Stomach (tissue), 9 donors: Measurements from ENCODE around the gene SLC7A14. TPM values are rescaled to one million over a fixed set of nuclear protein-coding genes. Genes with fewer than 3 reads are reported as not detected.
A peak's percentile ranks its signal among the peaks of the same experiment; 100 is the strongest.

ENCODE experiments used
- DNase-seq, 2 donors: peaks; one replicate each; pipeline versions ENCODE4 v3.0.0 to v3.0.0-alpha.2; 2013 to 2019
- H3K27ac ChIP-seq, 5 donors: fragments of 200-600 bp in 4 of 5; sonication (generic) in 4 of 5; one replicate each; pipeline ENCODE4 v1.5.1; 2013 to 2019; ENCODE audit warnings: mild to moderate bottlenecking in 1 of 5, moderate library complexity in 1 of 5
- H3K27me3 ChIP-seq, 3 donors: fragments of 200-600 bp; sonication (generic); one replicate each; pipeline ENCODE4 v1.5.1; 2017 to 2019; ENCODE audit warnings: mixed run types in 1 of 3
- H3K36me3 ChIP-seq, 4 donors: fragments of 200-600 bp; sonication (generic); 1 replicate in 3 of 4; 2 replicates in 1 of 4; pipeline ENCODE4 v1.5.1; 2016 to 2019
- H3K4me1 ChIP-seq, 4 donors: fragments of 200-600 bp; sonication (generic); one replicate each; pipeline ENCODE4 v1.5.1; 2016 to 2019
- H3K4me3 ChIP-seq, 4 donors: fragments of 200-600 bp; sonication (generic) in 3 of 4; one replicate each; pipeline ENCODE4 v1.5.1; 2016 to 2019; ENCODE audit warnings: mild to moderate bottlenecking in 1 of 4
- H3K9me3 ChIP-seq, 4 donors: fragments of 200-600 bp; sonication (generic); one replicate each; pipeline ENCODE4 v1.5.1; 2016 to 2019
- CTCF ChIP-seq, 7 experiments: fragments of 450-650 bp in 4 of 7; fragments of 200-600 bp in 3 of 7; sonication (generic) in 3 of 7; IDR thresholded peaks; one replicate each; pipeline ENCODE4 v1.5.1; 2016 to 2019; ENCODE audit warnings: antibody characterized with exemption in 7 of 7, control low read depth in 2 of 7, mild to moderate bottlenecking in 1 of 7
- EP300 ChIP-seq: sonication (generic); formaldehyde crosslinking; IDR thresholded peaks from one replicate; pipeline ENCODE4 v1.6.1; 2017; ENCODE audit warnings: antibody characterized with exemption
- POLR2A ChIP-seq, 4 donors: fragments of 450-650 bp; IDR thresholded peaks; one replicate each; pipeline ENCODE4 v1.6.1; 2016; ENCODE audit warnings: antibody characterized with exemption in 4 of 4, control low read depth in 2 of 4, mild to moderate bottlenecking in 1 of 4, moderate library complexity in 1 of 4
- POLR2AphosphoS5 ChIP-seq, 3 donors: sonication (generic); formaldehyde crosslinking; IDR thresholded peaks; one replicate each; pipeline ENCODE4 v1.6.1; 2016; ENCODE audit warnings: antibody characterized with exemption in 3 of 3
- WGBS, 5 donors: extraction: QIAGEN DNeasy Blood & Tissue Kit in 3 of 5; methylation state at CpG; one replicate each; pipeline versions ENCODE4 v1.1.5 to v1.1.7; 2013 to 2018; 5-methylcytosine and 5-hydroxymethylcytosine counted together
- intact Hi-C: fragments of 100-400 bp; cut with DNase I; formaldehyde crosslinking; loops from one replicate; pipeline ENCODE4 v1.15.1; 2023; ENCODE audit warnings: low total_unique reads
- polyA plus RNA-seq, 3 donors: library from polyadenylated mRNA; stranded (reverse); fragments of 200-250 nt; gene quantifications; one replicate each; pipeline ENCODE4 v1.2.3, GENCODE V29; 2013
- total RNA-seq, 5 donors: library from RNA; depleted of rRNA; stranded (reverse); fragments of >200 nt; gene quantifications; one replicate each; pipeline versions ENCODE4 v1.1.0 to v1.2.3, GENCODE V29; 2014 to 2016
- donor health status: healthy with polysubstance abuse.
- donor health status: Bipolar disorder and iron deficiency.
- donor health status: healthy.

Gene SLC7A14
- total and polyA plus RNA-seq, 8 donors: 0.10 to 2.4 (median 0.43) TPM; not detected in 5

- peaks cover 0 to 10% (median 0%) of the 10 kb centered on the region in 4 donors for H3K4me1 ChIP-seq
- 79 to 85% (median 81%) methylated on average over 4 of the region's 4 CpGs for WGBS, 5 donors
- DNase-seq: no peak
Measured at GRCh38 chr3:170511371-170511770, 74.5 kb downstream of the SLC7A14 start.

GRCh38 chr3:170508839-170509238 is 77.0 kb downstream of the SLC7A14 start:
- Histone ChIP-seq H3K27me3 (no peaks in the 10 kb centered on the region), H3K4me1 (peaks cover 0 to 10% (median 0%) of the 10 kb centered on the region in 4 donors), H3K4me3 (no peak overlapping the region), H3K27ac (no peak overlapping the region), H3K36me3 (no peaks in the 10 kb centered on the region), H3K9me3 (no peaks in the 10 kb centered on the region)
- intact Hi-C loops: no loop called here
- WGBS, 5 donors: 69 to 100% (median 93%) methylated on average over 1 to 4 of the region's 4 CpGs
- DNase-seq: no peak
- TF ChIP-seq POLR2A (IDR thresholded peaks at IDR 0.05): no peak
- TF ChIP-seq CTCF (IDR thresholded peaks at IDR 0.05): no peak
- no peak for TF ChIP-seq EP300
- TF ChIP-seq POLR2AphosphoS5 (IDR thresholded peaks at IDR 0.05): no peak

More at GRCh38 chr3:170511371-170511770, 74.5 kb downstream of the SLC7A14 start:
- no peak overlapping the region for H3K4me3 ChIP-seq
- H3K27me3 ChIP-seq: no peaks in the 10 kb centered on the region
- no peaks in the 10 kb centered on the region for H3K36me3 ChIP-seq
- TF ChIP-seq POLR2A (IDR thresholded peaks at IDR 0.05) (no peak), CTCF (IDR thresholded peaks at IDR 0.05) (no peak), POLR2AphosphoS5 (IDR thresholded peaks at IDR 0.05) (no peak), EP300 (no peak)
- intact Hi-C loops: no loop called here
- H3K27ac ChIP-seq: no peak overlapping the region
- no peaks in the 10 kb centered on the region for H3K9me3 ChIP-seq

- no peaks in the 10 kb centered on the region for H3K27me3 ChIP-seq
- intact Hi-C loops: no loop called here
- no peaks in the 10 kb centered on the region for H3K9me3 ChIP-seq
- peaks cover 0 to 10% (median 0%) of the 10 kb centered on the region in 4 donors for H3K4me1 ChIP-seq
- no peaks in the 10 kb centered on the region for H3K36me3 ChIP-seq
- no peak for DNase-seq
- 93 to 98% (median 96%) methylated on average over 5 of the region's 5 CpGs for WGBS, 5 donors
- no peak overlapping the region for H3K27ac ChIP-seq
- TF ChIP-seq POLR2A (IDR thresholded peaks at IDR 0.05) (no peak), EP300 (no peak), CTCF (IDR thresholded peaks at IDR 0.05) (no peak), POLR2AphosphoS5 (IDR thresholded peaks at IDR 0.05) (no peak)
- H3K4me3 ChIP-seq: no peak overlapping the region
Measured at GRCh38 chr3:170508291-170508690, 77.6 kb downstream of the SLC7A14 start.

- Histone ChIP-seq H3K36me3 (no peaks in the 10 kb centered on the region), H3K9me3 (no peaks in the 10 kb centered on the region), H3K27me3 (no peaks in the 10 kb centered on the region), H3K27ac (peak overlapping the region in 1 of 5 donors; percentile 10), H3K4me1 (peaks cover 0 to 10% (median 0%) of the 10 kb centered on the region in 4 donors), H3K4me3 (no peak overlapping the region)
- TF ChIP-seq CTCF (IDR thresholded peaks at IDR 0.05) (no peak), EP300 (no peak), POLR2AphosphoS5 (IDR thresholded peaks at IDR 0.05) (no peak), POLR2A (IDR thresholded peaks at IDR 0.05) (no peak)
- DNase-seq: no peak
- intact Hi-C loops: no loop called here
- WGBS, 5 donors: 87 to 98% (median 96%) methylated on average over 3 of the region's 3 CpGs
Measured at GRCh38 chr3:170507063-170507462, 78.8 kb downstream of the SLC7A14 start.
